MM.1S (cell line): ENCODE results near the gene ZCCHC7.

Experiments
- DNase-seq: peaks from one replicate; pipeline ENCODE4 v3.0.0-alpha.2; 2015
- H2AFZ ChIP-seq: fragments of 300-600 bp; sonication (generic); 2 replicates; pipeline ENCODE4 v1.6.0; 2016; ENCODE audit warnings: antibody characterized with exemption, low read length
- H3F3A ChIP-seq: fragments of 300-600 bp; sonication (generic); 2 replicates; pipeline ENCODE4 v1.6.1; 2016; ENCODE audit warnings: mild to moderate bottlenecking, antibody characterized with exemption, low read length, moderate library complexity, mixed read lengths; ENCODE audit not compliant: insufficient read depth
- H3K27ac ChIP-seq: fragments of 300-600 bp; sonication (generic); 2 replicates; pipeline ENCODE4 v1.5.1; 2016; ENCODE audit warnings: mild to moderate bottlenecking, low read length
- H3K27me3 ChIP-seq: fragments of 300-600 bp; sonication (generic); replicated peaks from 2 replicates; pipeline ENCODE4 v1.6.0; 2016; ENCODE audit warnings: low read length; ENCODE audit not compliant: insufficient read depth
- H3K36me3 ChIP-seq: fragments of 300-600 bp; sonication (generic); replicated peaks from 2 replicates; pipeline ENCODE4 v1.6.1; 2016; ENCODE audit warnings: mild to moderate bottlenecking, low read length, mixed read lengths; ENCODE audit not compliant: insufficient read depth
- H3K4me1 ChIP-seq: fragments of 300-600 bp; sonication (generic); 2 replicates; pipeline ENCODE4 v1.6.1; 2016; ENCODE audit warnings: low read length, mixed read lengths
- H3K4me2 ChIP-seq: fragments of 300-600 bp; sonication (generic); 2 replicates; pipeline ENCODE4 v1.6.0; 2016; ENCODE audit warnings: low read depth, low read length
- H3K4me3 ChIP-seq: fragments of 300-600 bp; sonication (generic); 2 replicates; pipeline ENCODE4 v1.5.1; 2016; ENCODE audit warnings: low read length, mixed read lengths
- H3K79me2 ChIP-seq: fragments of 300-600 bp; sonication (generic); 2 replicates; pipeline ENCODE4 v1.6.1; 2016; ENCODE audit warnings: mixed run types, low read length, mixed read lengths
- H3K9ac ChIP-seq: fragments of 300-600 bp; sonication (generic); 2 replicates; pipeline ENCODE4 v1.6.1; 2016; ENCODE audit warnings: low read length, mixed read lengths
- H3K9me2 ChIP-seq: fragments of 300-600 bp; sonication (generic); replicated peaks from 2 replicates; pipeline ENCODE4 v1.6.1; 2016; ENCODE audit warnings: mild to moderate bottlenecking, low read length, mixed read lengths; ENCODE audit not compliant: insufficient read depth
- H3K9me3 ChIP-seq: fragments of 300-600 bp; sonication (generic); replicated peaks from 2 replicates; pipeline ENCODE4 v1.6.1; 2016; ENCODE audit warnings: mild to moderate bottlenecking, low read length, mixed read lengths; ENCODE audit not compliant: insufficient read depth
- H4K20me1 ChIP-seq: fragments of 300-600 bp; sonication (generic); 2 replicates; pipeline ENCODE4 v1.6.1; 2016; ENCODE audit warnings: mild to moderate bottlenecking, low read length, moderate library complexity, mixed read lengths; ENCODE audit not compliant: insufficient read depth
- EZH2 ChIP-seq: fragments of 300-600 bp; sonication (generic); optimal IDR thresholded peaks from 2 replicates; pipeline ENCODE3; 2017; ENCODE audit warnings: low read depth, mild to moderate bottlenecking, antibody characterized with exemption, low read length, mixed read lengths
- EZH2phosphoT487 ChIP-seq: fragments of 300-600 bp; sonication (generic); IDR thresholded peaks from 2 replicates; pipeline ENCODE4 v1.6.1; 2018; ENCODE audit warnings: antibody characterized with exemption, low read length
- TF ChIP-seq, protein P1 (sequence below): fragments of 300-600 bp; sonication (generic); IDR thresholded peaks from 2 replicates; pipeline ENCODE4 v1.5.1; 2016; ENCODE audit warnings: antibody characterized with exemption, low read length, mixed read lengths

ZCCHC7 gene

GRCh38 chr9:37127018-37127417 lies 6.6 kb downstream of the ZCCHC7 start:
- H3K4me3 ChIP-seq, result no peak overlapping the region
- peaks cover 64% of the 10 kb centered on the region for H3K79me2 ChIP-seq
- DNase-seq, result no peak
- H3K4me2 ChIP-seq, result no peak overlapping the region
- H2AFZ ChIP-seq, result no peak overlapping the region
- H3K4me1 ChIP-seq, result peaks cover 1% of the 10 kb centered on the region; the same call in 1 of the 2 replicates
- H3K9me2 ChIP-seq, result no peaks in the 10 kb centered on the region
- H3K9ac ChIP-seq, result no peak overlapping the region
- no peaks in the 10 kb centered on the region for H3K9me3 ChIP-seq
- H3K36me3 ChIP-seq, result 0 out of 2 replicates have a peak, but pooled peaks cover 7% of the 10 kb centered on the region
- H3F3A ChIP-seq, result no peaks in the 10 kb centered on the region
- H4K20me1 ChIP-seq, result no peaks in the 10 kb centered on the region
- TF ChIP-seq, protein P1, sequence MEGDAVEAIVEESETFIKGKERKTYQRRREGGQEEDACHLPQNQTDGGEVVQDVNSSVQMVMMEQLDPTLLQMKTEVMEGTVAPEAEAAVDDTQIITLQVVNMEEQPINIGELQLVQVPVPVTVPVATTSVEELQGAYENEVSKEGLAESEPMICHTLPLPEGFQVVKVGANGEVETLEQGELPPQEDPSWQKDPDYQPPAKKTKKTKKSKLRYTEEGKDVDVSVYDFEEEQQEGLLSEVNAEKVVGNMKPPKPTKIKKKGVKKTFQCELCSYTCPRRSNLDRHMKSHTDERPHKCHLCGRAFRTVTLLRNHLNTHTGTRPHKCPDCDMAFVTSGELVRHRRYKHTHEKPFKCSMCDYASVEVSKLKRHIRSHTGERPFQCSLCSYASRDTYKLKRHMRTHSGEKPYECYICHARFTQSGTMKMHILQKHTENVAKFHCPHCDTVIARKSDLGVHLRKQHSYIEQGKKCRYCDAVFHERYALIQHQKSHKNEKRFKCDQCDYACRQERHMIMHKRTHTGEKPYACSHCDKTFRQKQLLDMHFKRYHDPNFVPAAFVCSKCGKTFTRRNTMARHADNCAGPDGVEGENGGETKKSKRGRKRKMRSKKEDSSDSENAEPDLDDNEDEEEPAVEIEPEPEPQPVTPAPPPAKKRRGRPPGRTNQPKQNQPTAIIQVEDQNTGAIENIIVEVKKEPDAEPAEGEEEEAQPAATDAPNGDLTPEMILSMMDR, result no peak
- TF ChIP-seq EZH2 (no peak), EZH2phosphoT487 (no peak)
- no peak overlapping the region for H3K27ac ChIP-seq
- H3K27me3 ChIP-seq, result no peaks in the 10 kb centered on the region

- Histone ChIP-seq H3K79me2 (peaks cover 54% of the 10 kb centered on the region), H3K4me2 (no peak overlapping the region)
- TF ChIP-seq EZH2phosphoT487, result no peak
- TF ChIP-seq, protein P1, result no peak
- no peak for TF ChIP-seq EZH2
Measured at GRCh38 chr9:37128051-37128450, 7.7 kb downstream of the ZCCHC7 start.

DNA sequence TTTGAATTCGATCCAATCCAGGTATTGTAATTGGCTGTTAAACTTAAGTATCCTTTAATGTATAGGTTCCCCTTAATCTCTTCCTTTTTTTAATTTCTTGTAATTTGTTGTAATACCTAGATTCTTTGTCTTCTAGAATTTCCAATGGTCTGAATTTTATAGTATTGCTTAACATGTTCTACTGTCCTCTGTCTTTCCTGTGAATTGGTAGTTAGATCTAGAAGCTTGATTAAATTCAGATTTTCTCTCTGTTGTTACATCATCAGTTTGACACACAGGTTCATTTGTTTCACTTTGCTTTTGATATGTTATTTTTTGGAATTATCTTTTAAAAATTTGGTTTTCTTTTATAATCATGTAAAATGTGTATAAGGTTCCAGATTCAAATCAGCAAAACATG lies 13.8 kb downstream of the ZCCHC7 start:
- no peaks in the 10 kb centered on the region for H3K9me3 ChIP-seq
- no peak for TF ChIP-seq EZH2
- TF ChIP-seq, protein P1, result no peak
- TF ChIP-seq EZH2phosphoT487, result no peak
- H3K4me2 ChIP-seq, result no peak overlapping the region
- H3F3A ChIP-seq, result peaks cover 4% of the 10 kb centered on the region; the same call in 1 of the 2 replicates
- H3K4me1 ChIP-seq, result peaks cover 6% of the 10 kb centered on the region; the same call in 1 of the 2 replicates
- H3K79me2 ChIP-seq, result peaks cover 25% of the 10 kb centered on the region
- H3K27ac ChIP-seq, result no peak overlapping the region
- no peaks in the 10 kb centered on the region for H4K20me1 ChIP-seq
- no peak for DNase-seq
- 0 out of 2 replicates have a peak, but pooled peaks cover 2% of the 10 kb centered on the region for H3K36me3 ChIP-seq
- H3K4me3 ChIP-seq, result no peak overlapping the region
- no peak overlapping the region for H3K9ac ChIP-seq
- no peak overlapping the region for H2AFZ ChIP-seq
- H3K9me2 ChIP-seq, result no peaks in the 10 kb centered on the region
- no peaks in the 10 kb centered on the region for H3K27me3 ChIP-seq

More at GRCh38 chr9:37128051-37128450, 7.7 kb downstream of the ZCCHC7 start:
- H2AFZ ChIP-seq, result no peak overlapping the region
- no peaks in the 10 kb centered on the region for H4K20me1 ChIP-seq
- H3K4me1 ChIP-seq, result no peaks in the 10 kb centered on the region
- 0 out of 2 replicates have a peak, but pooled peaks cover 7% of the 10 kb centered on the region for H3K36me3 ChIP-seq
- no peak overlapping the region for H3K9ac ChIP-seq
- H3K9me3 ChIP-seq, result no peaks in the 10 kb centered on the region
- no peaks in the 10 kb centered on the region for H3F3A ChIP-seq
- DNase-seq, result no peak
- H3K9me2 ChIP-seq, result no peaks in the 10 kb centered on the region
- no peak overlapping the region for H3K27ac ChIP-seq
- H3K27me3 ChIP-seq, result no peaks in the 10 kb centered on the region
- no peak overlapping the region for H3K4me3 ChIP-seq
